ENCODE results near the gene PDCD1LG2.

The PDCD1LG2 gene

DNA sequence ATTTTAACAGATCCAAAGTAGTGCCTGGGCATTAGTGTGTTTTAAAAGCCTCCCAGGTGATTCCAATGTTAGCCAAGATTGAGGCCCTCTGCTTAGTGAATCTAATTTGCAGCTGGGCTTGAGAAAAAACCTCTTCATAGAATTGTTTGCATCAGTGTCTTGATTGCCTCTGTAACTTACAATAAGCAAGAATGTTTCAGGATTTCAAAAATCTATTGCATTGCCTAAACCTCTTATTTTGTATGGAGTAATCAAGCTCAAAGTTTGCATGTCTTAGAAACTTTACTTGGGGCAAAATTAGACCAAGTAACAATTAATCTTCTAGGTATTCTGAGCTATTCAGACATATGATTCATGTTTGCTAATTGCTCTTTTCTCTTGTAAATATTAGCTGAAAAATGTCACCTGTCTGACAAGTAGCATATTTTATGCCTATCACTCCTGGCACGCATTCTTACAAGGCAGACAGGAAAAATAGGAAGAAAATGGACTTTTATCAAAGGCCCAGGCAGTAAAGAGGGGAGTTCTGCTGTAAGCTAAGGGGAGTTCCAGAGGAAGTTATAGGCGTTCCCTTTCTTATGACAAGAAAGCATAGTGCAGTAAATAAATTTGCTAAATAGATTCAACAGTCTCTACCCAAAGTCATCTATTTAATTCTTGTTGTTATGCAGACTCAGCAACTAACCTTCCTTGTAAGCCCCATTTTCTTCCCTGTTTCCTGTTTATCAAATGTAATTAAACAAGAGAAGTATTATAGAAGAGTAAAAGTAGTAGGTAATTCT is 21.0 kb downstream of the PDCD1LG2 start:
- DNase-seq (ENCODE audit: low read depth, low spot score): no peak

DNA sequence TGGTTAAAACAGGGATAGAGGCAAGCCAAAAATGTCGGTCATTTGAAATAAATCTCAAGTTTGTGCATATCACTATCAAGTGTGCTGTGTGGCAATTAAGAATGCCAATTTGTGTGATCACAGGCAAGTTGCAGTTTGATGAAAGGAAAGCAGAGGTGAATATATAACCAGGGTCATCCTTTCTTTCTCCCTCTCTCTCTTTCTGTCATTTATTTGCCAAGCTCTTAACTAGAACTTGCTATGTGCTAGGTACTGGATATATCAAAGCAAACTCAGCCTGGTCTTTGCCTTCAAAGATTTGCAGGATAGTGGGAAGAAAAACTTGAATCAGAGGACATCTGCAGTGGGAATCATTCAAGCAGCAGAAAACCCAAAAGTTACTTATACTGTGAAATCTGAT is 22.0 kb downstream of the PDCD1LG2 start:
- DNase-seq (ENCODE audit: low read depth, low spot score): no peak

GRCh38 chr9:5532790-5533189 is 22.5 kb downstream of the PDCD1LG2 start:
- DNase-seq (ENCODE audit: low read depth, low spot score): no peak

GRCh38 chr9:5536684-5537083 is 26.4 kb downstream of the PDCD1LG2 start:
- DNase-seq (ENCODE audit: low read depth, low spot score): no peak

DNA sequence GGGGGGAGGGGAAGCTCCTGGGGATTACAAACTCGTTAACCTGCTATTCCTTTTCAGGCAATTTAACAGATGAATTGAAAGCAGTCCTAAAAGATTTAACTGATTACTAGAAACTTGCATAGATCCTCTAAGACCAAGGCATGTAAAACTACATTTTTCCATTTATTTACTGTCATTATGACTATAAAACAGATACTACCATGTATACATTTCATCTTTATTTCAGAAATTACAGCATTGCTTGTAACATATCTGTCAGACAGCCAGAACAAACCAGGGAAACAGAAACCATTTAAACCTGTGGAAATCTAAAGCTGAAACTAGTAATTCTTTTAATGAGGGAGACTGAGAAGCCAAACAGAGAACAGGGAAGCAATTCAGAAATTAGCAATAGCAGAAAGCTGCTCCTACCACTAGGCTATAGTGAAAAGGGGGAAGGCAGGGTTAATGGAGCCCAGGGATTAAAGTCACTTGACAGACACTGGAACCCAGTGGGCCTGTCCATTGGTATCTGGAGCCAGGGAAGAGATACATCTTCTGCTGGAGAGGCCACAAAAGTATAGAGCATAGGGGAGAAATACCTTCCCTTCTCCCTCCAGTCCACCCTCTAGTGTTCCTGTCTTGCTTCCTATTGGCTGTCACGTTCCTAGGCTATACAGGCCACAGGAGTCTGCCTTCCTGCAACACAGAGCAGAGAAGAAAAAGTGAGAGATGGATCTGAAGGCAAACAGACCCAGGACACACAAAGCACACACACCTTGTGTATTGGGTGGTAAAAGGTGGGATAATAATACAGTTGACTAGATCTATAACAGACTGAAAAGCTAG is 33.8 kb downstream of the PDCD1LG2 start:
- DNase-seq (ENCODE audit: low read depth, low spot score): no peak

DNA sequence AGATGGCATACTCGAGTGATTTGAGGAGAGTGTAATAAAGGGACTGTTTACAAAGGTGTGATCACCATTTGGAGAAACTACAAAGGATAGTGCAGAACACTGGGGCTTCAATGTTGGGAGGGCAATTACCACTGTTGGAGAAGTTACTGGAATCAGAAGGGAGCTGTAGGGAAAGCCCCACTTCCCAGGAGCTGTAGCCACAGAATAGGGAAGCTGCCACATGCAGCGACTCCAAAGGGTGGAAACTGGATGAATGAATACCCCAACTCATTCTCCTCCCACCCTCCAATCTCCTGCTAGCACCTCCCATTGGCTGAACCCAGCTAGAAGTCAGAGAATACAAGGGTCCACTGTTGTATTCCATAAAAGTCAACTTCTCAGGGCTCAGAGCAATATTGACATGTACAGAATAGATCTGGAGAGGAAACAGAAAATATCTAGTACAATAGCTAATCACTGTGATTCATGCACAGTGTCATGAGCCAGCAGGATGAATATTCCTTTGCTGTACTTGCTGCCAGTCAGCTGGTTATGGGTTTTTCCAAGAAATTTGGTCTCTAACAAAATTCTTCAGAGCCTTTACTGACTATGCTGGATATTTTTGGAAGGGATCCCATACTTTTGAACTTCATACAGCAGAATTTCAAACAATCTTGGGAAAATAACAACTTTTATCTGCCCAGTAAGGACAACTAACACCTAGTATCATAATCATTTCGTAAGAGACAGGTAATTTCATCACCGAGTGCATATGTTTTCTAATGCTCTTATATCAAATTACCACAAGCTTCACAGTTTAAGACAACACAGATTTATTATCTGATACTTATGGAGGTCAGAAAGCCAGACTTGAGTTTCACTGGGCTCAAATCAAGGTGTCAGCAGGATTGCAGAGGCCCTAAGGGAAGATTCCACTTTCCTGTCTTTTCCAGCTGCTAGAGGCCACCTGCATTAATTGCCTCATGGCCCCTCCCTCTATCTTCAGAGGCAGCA is 39.6 kb downstream of the PDCD1LG2 start:
- DNase-seq (ENCODE audit: low read depth, low spot score): peak; percentile 56

DNA sequence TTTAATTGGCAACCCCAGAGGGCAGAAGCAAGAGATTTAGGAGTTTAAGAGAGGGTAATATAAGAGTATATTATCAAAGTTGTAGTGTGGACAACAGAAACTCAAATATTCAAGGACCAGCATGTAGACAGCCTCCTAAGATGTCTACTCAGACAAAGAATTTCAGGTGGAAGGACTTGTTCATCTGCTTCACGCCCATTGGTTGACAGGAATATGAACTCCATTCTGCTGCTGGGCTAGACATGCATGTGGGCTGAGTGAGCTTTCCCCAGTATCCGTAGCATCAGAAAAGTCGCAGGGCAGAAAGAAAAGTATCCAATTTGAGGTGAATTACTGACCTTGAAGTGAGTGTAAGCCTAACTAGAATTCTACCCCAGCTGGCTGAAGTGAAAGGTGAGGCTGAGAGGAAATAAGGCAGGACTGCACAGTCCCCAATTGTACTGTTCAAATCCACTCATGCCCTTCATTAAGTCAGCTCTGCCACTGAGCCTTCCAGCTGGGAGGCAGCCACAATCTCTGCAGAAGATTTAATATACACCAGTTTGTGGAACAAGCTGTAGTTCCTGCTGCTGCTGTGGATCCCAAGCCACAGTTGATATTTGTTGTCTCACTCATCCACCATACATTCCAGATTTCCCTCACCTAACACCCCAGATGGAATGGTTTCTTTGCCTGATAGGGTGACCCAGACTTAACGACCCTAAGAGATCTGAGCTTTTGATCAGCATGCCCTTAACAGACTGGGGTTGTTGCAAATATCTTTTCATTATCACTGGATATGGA is 41.2 kb downstream of the PDCD1LG2 start:
- DNase-seq (ENCODE audit: low read depth, low spot score): no peak

- no peak for DNase-seq (ENCODE audit: low read depth, low spot score)
These were observed 42.0 kb downstream of the PDCD1LG2 start for GRCh38 chr9:5552301-5552700.

DNA sequence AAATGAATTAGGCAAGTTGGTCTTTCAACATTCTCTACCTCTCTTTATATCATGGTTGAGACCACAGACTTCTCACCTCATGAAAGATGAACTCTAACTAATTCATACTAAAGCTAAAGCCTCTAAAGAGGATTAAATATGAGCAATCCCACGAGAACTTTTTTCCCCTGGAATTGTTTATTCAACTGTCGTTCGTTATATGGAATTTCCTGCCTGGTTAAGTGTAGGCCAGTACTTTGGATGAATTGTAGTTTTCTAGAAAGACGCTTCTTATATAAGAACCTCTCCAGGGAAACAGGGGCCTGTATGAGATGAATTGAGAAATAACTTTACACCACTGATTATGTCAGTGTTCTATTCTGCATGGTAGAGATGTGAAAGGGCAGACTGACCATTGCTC is 42.9 kb downstream of the PDCD1LG2 start:
- no peak for DNase-seq (ENCODE audit: low read depth, low spot score)

DNA sequence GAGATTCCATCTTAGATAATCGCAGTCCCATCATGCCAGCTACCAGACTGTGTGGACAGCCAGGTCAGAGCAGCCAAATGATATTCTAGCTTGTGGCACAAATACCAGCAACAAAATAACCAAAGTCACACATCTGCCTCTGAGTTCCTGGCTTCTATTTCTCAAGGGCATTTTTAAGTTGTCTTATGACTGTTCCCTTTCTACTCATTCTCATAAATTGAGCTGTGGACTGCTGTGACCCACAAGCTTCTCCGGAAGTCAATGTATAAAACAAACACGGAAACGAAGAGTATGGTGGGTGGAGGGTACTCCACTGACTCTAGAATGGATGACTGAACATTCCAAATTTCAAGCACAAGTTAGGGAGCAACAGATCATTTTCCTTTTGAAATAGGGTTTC is 43.9 kb downstream of the PDCD1LG2 start:
- DNase-seq (ENCODE audit: low read depth, low spot score): no peak

DNA sequence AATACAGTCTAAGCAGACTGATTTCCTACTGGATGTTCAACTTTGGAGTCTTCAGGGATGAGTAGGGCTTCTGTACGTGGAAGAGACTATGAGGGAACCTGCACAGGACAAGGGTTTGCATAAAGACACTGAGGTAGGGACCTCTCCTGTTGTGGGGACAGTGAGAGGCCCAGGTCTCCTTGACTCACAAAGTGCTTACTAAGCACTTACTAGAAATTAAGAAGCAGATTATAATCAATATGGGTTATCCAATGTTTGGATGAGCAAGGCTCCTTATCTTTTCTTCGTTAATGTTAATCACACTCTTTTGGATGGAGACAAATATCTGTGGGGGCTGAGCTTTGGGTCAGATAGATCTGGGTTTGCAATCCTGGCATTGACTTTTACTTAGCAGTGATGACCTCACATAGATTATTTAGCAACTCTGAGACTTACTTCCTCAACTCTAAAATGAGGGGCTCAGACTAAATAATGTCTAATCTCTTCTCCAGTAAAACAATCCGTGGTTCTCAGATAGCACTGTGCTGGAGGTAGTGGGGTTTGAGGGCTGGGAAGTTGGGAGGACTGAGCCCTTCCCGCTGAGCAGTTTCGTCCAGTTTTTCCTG is 45.9 kb downstream of the PDCD1LG2 start:
- DNase-seq (ENCODE audit: low read depth, low spot score): no peak

GRCh38 chr9:5557606-5558587 is 47.6 kb downstream of the PDCD1LG2 start:
- DNase-seq (ENCODE audit: low read depth, low spot score): no peak

- DNase-seq (ENCODE audit: low read depth, low spot score): no peak
These were observed 49.3 kb downstream of the PDCD1LG2 start for GRCh38 chr9:5559659-5560058.

- DNase-seq (ENCODE audit: low read depth, low spot score): no peak
These were observed 50.2 kb downstream of the PDCD1LG2 start for GRCh38 chr9:5560443-5561100.

DNA sequence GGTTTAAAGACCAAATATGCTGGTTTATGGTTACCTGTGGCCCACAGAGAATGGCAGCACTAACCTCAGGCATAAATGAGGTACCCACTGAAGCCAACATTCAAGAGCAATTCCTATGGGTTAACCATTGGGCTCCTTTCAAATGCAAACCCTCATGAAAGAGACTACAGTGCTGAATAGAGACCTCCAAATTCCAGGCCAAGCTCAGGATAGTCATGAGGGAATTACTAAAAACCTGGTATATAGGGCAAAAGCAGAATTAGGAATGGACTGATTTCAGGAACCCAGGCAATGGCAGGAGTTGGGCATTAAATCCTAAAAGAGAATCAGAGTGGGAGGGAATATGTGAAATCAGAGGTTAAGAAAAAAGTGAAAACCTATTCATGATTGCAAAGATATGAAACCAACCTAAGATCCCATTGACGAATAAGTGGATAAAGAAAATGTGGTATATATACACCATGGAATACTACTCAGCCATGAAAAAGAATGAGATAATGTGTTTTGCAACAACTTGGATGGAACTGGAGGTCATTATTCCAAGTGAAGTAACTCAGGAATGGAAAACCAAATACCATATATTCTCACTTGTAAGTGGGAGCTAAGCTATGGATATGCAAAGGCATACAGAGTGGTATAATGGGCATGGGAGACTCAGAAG is 51.6 kb downstream of the PDCD1LG2 start:
- peak; percentile 8 for DNase-seq (ENCODE audit: low read depth, low spot score)

DNA sequence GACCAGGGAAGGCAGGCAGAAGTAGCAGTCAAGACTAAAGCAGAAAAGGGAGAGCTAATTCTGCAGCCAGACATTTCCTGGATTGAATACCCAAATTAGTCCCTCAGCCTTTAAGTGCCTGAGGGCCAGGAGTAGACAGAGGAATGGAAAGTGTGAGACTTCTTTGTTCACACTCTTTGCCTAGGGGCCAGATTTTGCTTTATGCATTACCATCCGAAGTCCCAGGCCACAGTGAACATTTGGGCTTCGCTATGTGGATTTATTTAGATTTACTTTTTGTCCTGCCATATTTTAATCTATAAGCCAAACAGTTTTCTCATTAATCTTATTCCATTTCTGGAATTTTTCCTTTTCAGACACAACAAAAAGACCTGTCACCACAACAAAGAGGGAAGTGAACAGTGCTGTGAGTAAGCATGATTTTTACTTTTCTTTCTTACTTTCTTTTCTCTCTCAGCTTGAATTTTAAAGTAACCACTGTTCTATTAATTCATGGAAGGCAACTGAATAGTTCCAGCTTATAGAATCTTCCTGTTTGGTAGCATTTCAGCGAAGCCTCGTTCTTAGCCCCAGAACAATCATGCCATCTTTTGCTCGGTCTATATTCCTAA is 52.6 kb downstream of the PDCD1LG2 start:
- peak; percentile 69 for DNase-seq (ENCODE audit: low read depth, low spot score)

DNA sequence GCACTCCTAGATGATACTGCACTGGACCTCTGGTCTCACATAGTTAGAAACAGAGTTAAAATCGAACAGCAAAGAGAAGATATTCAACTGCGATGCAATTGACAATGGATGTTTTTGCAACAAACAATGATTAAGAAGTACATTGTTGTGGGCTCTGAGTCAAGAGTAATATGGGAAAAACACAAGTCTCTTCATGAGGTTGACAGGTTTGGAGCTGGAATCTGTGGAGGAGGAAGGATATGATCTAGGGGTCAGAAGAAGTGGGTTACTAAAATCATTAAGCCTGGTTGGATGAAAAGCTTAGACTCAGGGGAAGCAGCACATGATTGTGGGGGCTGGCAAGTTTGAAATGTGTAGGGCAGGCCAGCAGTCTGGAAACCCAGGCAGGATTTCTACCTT is 53.1 kb downstream of the PDCD1LG2 start:
- DNase-seq (ENCODE audit: low read depth, low spot score): no peak

DNA sequence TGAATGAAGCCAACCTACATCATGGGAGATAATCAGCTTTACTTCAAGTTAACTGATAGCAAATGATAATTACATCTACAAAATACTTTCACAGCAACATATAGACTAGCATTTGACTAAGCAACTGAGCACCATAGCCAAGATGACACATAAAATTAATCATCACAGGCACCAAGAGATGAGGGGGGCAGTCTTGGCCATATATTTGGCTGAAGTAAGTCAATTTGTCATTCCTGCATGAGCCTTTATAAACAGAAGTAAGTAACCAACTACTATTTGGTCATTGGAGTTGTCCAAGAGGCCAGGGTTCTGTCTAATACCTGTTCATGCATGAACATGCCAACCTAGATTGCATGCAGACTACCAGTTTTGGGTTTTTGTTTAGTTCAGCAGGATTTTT is 53.6 kb downstream of the PDCD1LG2 start:
- DNase-seq (ENCODE audit: low read depth, low spot score): no peak
